Activated CD4-positive, CD25-positive, alpha-beta regulatory T cell (primary cell): Measurements from ENCODE around the gene CDKN2C.
"Not testable (repeated sequence)": the region's sequence is repeated elsewhere in the genome, so short reads cannot be mapped to it uniquely, and the experiment has no call there.

ENCODE experiments used
- DNase-seq, 4 experiments: peaks; one replicate each; lab custom pipeline; 2025; lab: John Stamatoyannopoulos, UW

The CDKN2C gene

GRCh38 chr1:50979937-50980336, 9.9 kb downstream of the CDKN2C start:
- DNase-seq: no peak

GRCh38 chr1:50980505-50980904, 10.5 kb downstream of the CDKN2C start:
- DNase-seq: no peak

- DNase-seq: no peak
These were observed 11.7 kb downstream of the CDKN2C start for GRCh38 chr1:50981741-50982140.

- DNase-seq: no peak
These were observed 12.6 kb downstream of the CDKN2C start for GRCh38 chr1:50982611-50983010.

GRCh38 chr1:50983219-50983802, 13.3 kb downstream of the CDKN2C start:
- no peak for DNase-seq

GRCh38 chr1:50985094-50985493, 15.0 kb downstream of the CDKN2C start:
- DNase-seq: no peak

- DNase-seq: no peak
These were observed 16.6 kb downstream of the CDKN2C start for GRCh38 chr1:50986653-50987052.

GRCh38 chr1:50989694-50990093, 19.6 kb downstream of the CDKN2C start:
- DNase-seq: no peak

GRCh38 chr1:50992532-50993318, 22.7 kb downstream of the CDKN2C start:
- DNase-seq: no peak

- no peak for DNase-seq
These were observed 23.6 kb downstream of the CDKN2C start for GRCh38 chr1:50993645-50994044.

GRCh38 chr1:50994997-50995396, 25.0 kb downstream of the CDKN2C start:
- no peak for DNase-seq

GRCh38 chr1:50995651-50996050, 25.6 kb downstream of the CDKN2C start:
- no peak for DNase-seq

- DNase-seq: no peak
These were observed 26.0 kb downstream of the CDKN2C start for GRCh38 chr1:50996083-50996482.

- DNase-seq: not testable (repeated sequence)
These were observed 29.3 kb downstream of the CDKN2C start for GRCh38 chr1:50999375-50999774.

GRCh38 chr1:51000160-51000559, 30.1 kb downstream of the CDKN2C start:
- DNase-seq: no peak

GRCh38 chr1:51000651-51001050, 30.6 kb downstream of the CDKN2C start:
- DNase-seq: no peak

- no peak for DNase-seq
These were observed 32.5 kb downstream of the CDKN2C start for GRCh38 chr1:51002516-51002915.

- not testable (repeated sequence) for DNase-seq
These were observed 35.5 kb downstream of the CDKN2C start for GRCh38 chr1:51005549-51005948.

GRCh38 chr1:51009381-51009780, 39.3 kb downstream of the CDKN2C start:
- DNase-seq: no peak

- no peak for DNase-seq
These were observed 44.8 kb downstream of the CDKN2C start for GRCh38 chr1:51014878-51015277.

- no peak for DNase-seq
These were observed 49.8 kb downstream of the CDKN2C start for GRCh38 chr1:51019811-51020210.
